Mucosa of stomach (tissue), 1 donor: ENCODE results near the gene SERTAD2.
A peak's percentile ranks its signal among the peaks of the same experiment; 100 is the strongest.

Experiments used
- H3K27me3 ChIP-seq: one replicate; pipeline ENCODE4 v1.7.0; 2013; ENCODE audit warnings: mild to moderate bottlenecking, low read length; ENCODE audit not compliant: control insufficient read depth, insufficient read depth
- H3K36me3 ChIP-seq: one replicate; pipeline ENCODE4 v1.7.0; 2013; ENCODE audit warnings: low read length; ENCODE audit not compliant: control insufficient read depth, insufficient read depth
- H3K4me1 ChIP-seq: one replicate; pipeline ENCODE4 v1.7.0; 2013; ENCODE audit warnings: mild to moderate bottlenecking, low read length; ENCODE audit not compliant: control insufficient read depth, insufficient read depth
- H3K4me3 ChIP-seq: one replicate; pipeline ENCODE4 v1.7.0; 2013; ENCODE audit warnings: low read length
- H3K9ac ChIP-seq: one replicate; pipeline ENCODE4 v1.7.0; 2013; ENCODE audit warnings: mild to moderate bottlenecking, low read length, moderate library complexity
- H3K9me3 ChIP-seq: one replicate; pipeline ENCODE4 v1.7.0; 2013; ENCODE audit warnings: mild to moderate bottlenecking, low read length, moderate library complexity; ENCODE audit not compliant: control insufficient read depth
- donor health status: Pancreatic carcinoma.

The SERTAD2 gene

GRCh38 chr2:64607381-64608304 is 46.1 kb downstream of the SERTAD2 start:
- Histone ChIP-seq H3K9ac (peak overlapping the region; percentile 2), H3K4me1 (peaks cover 42% of the 10 kb centered on the region), H3K27me3 (no peaks in the 10 kb centered on the region), H3K36me3 (no peaks in the 10 kb centered on the region), H3K4me3 (no peak overlapping the region), H3K9me3 (no peaks in the 10 kb centered on the region)

- H3K9ac ChIP-seq: peak overlapping the region; percentile 36
- no peak overlapping the region for H3K4me3 ChIP-seq
- H3K4me1 ChIP-seq: peaks cover 44% of the 10 kb centered on the region
- no peaks in the 10 kb centered on the region for H3K36me3 ChIP-seq
- H3K27me3 ChIP-seq: no peaks in the 10 kb centered on the region
- H3K9me3 ChIP-seq: no peaks in the 10 kb centered on the region
Measured at GRCh38 chr2:64606479-64607363, 47.0 kb downstream of the SERTAD2 start.

GRCh38 chr2:64605991-64606478 is 47.7 kb downstream of the SERTAD2 start:
- Histone ChIP-seq H3K27me3 (no peaks in the 10 kb centered on the region), H3K36me3 (no peaks in the 10 kb centered on the region), H3K9me3 (no peaks in the 10 kb centered on the region), H3K4me1 (peaks cover 50% of the 10 kb centered on the region), H3K9ac (peak overlapping the region; percentile 46), H3K4me3 (no peak overlapping the region)

GRCh38 chr2:64605026-64605471 is 48.7 kb downstream of the SERTAD2 start:
- Histone ChIP-seq H3K4me3 (no peak overlapping the region), H3K4me1 (peaks cover 55% of the 10 kb centered on the region), H3K9ac (no peak overlapping the region), H3K36me3 (no peaks in the 10 kb centered on the region), H3K9me3 (no peaks in the 10 kb centered on the region), H3K27me3 (no peaks in the 10 kb centered on the region)

- Histone ChIP-seq H3K36me3 (no peaks in the 10 kb centered on the region), H3K4me1 (peaks cover 59% of the 10 kb centered on the region), H3K9me3 (no peaks in the 10 kb centered on the region), H3K9ac (no peak overlapping the region), H3K27me3 (no peaks in the 10 kb centered on the region), H3K4me3 (no peak overlapping the region)
Measured at GRCh38 chr2:64604155-64604554, 49.6 kb downstream of the SERTAD2 start.

- H3K4me3 ChIP-seq: no peak overlapping the region
- no peaks in the 10 kb centered on the region for H3K9me3 ChIP-seq
- H3K9ac ChIP-seq: no peak overlapping the region
- no peaks in the 10 kb centered on the region for H3K27me3 ChIP-seq
- H3K36me3 ChIP-seq: no peaks in the 10 kb centered on the region
- H3K4me1 ChIP-seq: peaks cover 45% of the 10 kb centered on the region
Measured at GRCh38 chr2:64602436-64602835, 51.3 kb downstream of the SERTAD2 start.

- Histone ChIP-seq H3K27me3 (no peaks in the 10 kb centered on the region), H3K9ac (no peak overlapping the region), H3K9me3 (no peaks in the 10 kb centered on the region), H3K4me1 (peaks cover 39% of the 10 kb centered on the region), H3K36me3 (no peaks in the 10 kb centered on the region), H3K4me3 (no peak overlapping the region)
Measured at GRCh38 chr2:64601785-64602391, 51.8 kb downstream of the SERTAD2 start.

GRCh38 chr2:64601034-64601754 is 52.5 kb downstream of the SERTAD2 start:
- no peak overlapping the region for H3K4me3 ChIP-seq
- H3K36me3 ChIP-seq: no peaks in the 10 kb centered on the region
- no peaks in the 10 kb centered on the region for H3K27me3 ChIP-seq
- no peaks in the 10 kb centered on the region for H3K9me3 ChIP-seq
- H3K4me1 ChIP-seq: peaks cover 32% of the 10 kb centered on the region
- no peak overlapping the region for H3K9ac ChIP-seq

GRCh38 chr2:64599469-64599868 is 54.2 kb downstream of the SERTAD2 start:
- no peaks in the 10 kb centered on the region for H3K27me3 ChIP-seq
- no peak overlapping the region for H3K4me3 ChIP-seq
- no peak overlapping the region for H3K9ac ChIP-seq
- H3K9me3 ChIP-seq: no peaks in the 10 kb centered on the region
- no peaks in the 10 kb centered on the region for H3K36me3 ChIP-seq
- peaks cover 29% of the 10 kb centered on the region for H3K4me1 ChIP-seq

- Histone ChIP-seq H3K27me3 (no peaks in the 10 kb centered on the region), H3K4me3 (no peak overlapping the region), H3K9me3 (no peaks in the 10 kb centered on the region), H3K36me3 (no peaks in the 10 kb centered on the region), H3K9ac (no peak overlapping the region), H3K4me1 (peaks cover 29% of the 10 kb centered on the region)
Measured at GRCh38 chr2:64598226-64598625, 55.5 kb downstream of the SERTAD2 start.
